Right lobe of liver (tissue), 6 donors: ENCODE data around the gene RALGAPA2. TPM values are rescaled to one million over a fixed set of nuclear protein-coding genes. Genes with fewer than 3 reads are reported as not detected.

Experiments
- ATAC-seq, 4 donors: fragments of 200-7000 bp; cut with Tn5 transposase; one replicate each; pipeline ENCODE4 v1.9.1; 2020; ENCODE audit warnings: mild to moderate bottlenecking in 4 of 4, moderate library complexity in 4 of 4
- DNase-seq, 3 donors: peaks; one replicate each; pipeline ENCODE4 v3.0.0-alpha.2; 2020
- H3K27ac ChIP-seq, 3 donors: fragments of 200-600 bp; one replicate each; pipeline ENCODE4 v1.8.0; 2022
- H3K27me3 ChIP-seq, 2 donors: fragments of 200-600 bp; one replicate each; pipeline ENCODE4 v1.8.0; 2022
- H3K36me3 ChIP-seq, 4 donors: fragments of 200-600 bp; sonication (generic) in 1 of 4; one replicate each; pipeline versions ENCODE4 v1.5.1 to v1.8.0; 2017 to 2022; ENCODE audit warnings: control low read depth in 1 of 4
- H3K4me1 ChIP-seq, 4 donors: fragments of 200-600 bp; sonication (generic) in 1 of 4; one replicate each; pipeline versions ENCODE4 v1.5.1 to v1.8.0; 2017 to 2022; ENCODE audit warnings: control low read depth in 1 of 4
- H3K4me3 ChIP-seq, 3 donors: fragments of 200-600 bp; one replicate each; pipeline ENCODE4 v1.8.0; 2022
- H3K9me3 ChIP-seq, 4 donors: fragments of 200-600 bp; sonication (generic) in 1 of 4; one replicate each; pipeline versions ENCODE4 v1.5.1 to v1.8.0; 2017 to 2022; ENCODE audit warnings: control low read depth in 1 of 4
- POLR2A ChIP-seq: fragments of 450-650 bp; IDR thresholded peaks from one replicate; pipeline ENCODE4 v1.6.1; 2017; ENCODE audit warnings: antibody characterized with exemption, mild to moderate bottlenecking
- WGBS: methylation state at CpG from one replicate; pipeline ENCODE4 v1.1.6; 2018; ENCODE audit warnings: low coverage, low lambda C conversion rate; ENCODE audit not compliant: insufficient coverage; ENCODE audit errors: missing lambda C conversion rate; 5-methylcytosine and 5-hydroxymethylcytosine counted together
- intact Hi-C, 2 donors: fragments of 100-400 bp; cut with DNase I; formaldehyde crosslinking; loops; one replicate each; pipeline versions ENCODE4 v1.11.2 to v1.14.1; 2022
- total RNA-seq, 6 experiments: library from RNA; depleted of rRNA in 2 of 6; stranded (reverse); fragments of >200 nt in 2 of 6; fragmentation: NEBNext Ultra II Directional in 3 of 6; extraction: Animal tissue kit (Norgen Biotek cat#: 25700) in 3 of 6; gene quantifications; one replicate each; pipeline versions ENCODE4 v1.1.0 to v1.2.4, GENCODE V29; 2016 to 2023
- TF ChIP-seq, protein P1 (sequence below), 4 donors: fragments of 200-600 bp in 3 of 4; fragments of 450-650 bp in 1 of 4; IDR thresholded peaks; one replicate each; pipeline versions ENCODE4 v1.5.1 to v1.8.0; 2016 to 2022; ENCODE audit warnings: antibody characterized with exemption in 4 of 4, mild to moderate bottlenecking in 2 of 4
- donor health status: DM: no; HTN: yes; CAD: no.
- donor health status: DM: no; HTN: no; CAD: no.
- donor health status: DM: no; HTN: no; CAD: no.
- donor health status: DM: no; HTN: yes; CAD: no.
- donor health status: DM: no; HTN: yes; CAD: no.

Gene RALGAPA2
- total RNA-seq, 6 experiments from 2014 or later = 38.3 to 76.7 (median 62.7) TPM

GRCh38 chr20:20461551-20461950, 250.9 kb downstream of the RALGAPA2 start:
- Histone ChIP-seq H3K4me1 (peaks cover 0 to 20% (median 0%) of the 10 kb centered on the region in 4 donors), H3K27me3 (no peaks in the 10 kb centered on the region), H3K36me3 (peaks cover 0 to 5% (median 0%) of the 10 kb centered on the region in 4 donors), H3K4me3 (no peak overlapping the region), H3K9me3 (no peaks in the 10 kb centered on the region), H3K27ac (no peak overlapping the region)
- intact Hi-C loops = no loop called here
- no peak for TF ChIP-seq POLR2A
- TF ChIP-seq, protein P1, sequence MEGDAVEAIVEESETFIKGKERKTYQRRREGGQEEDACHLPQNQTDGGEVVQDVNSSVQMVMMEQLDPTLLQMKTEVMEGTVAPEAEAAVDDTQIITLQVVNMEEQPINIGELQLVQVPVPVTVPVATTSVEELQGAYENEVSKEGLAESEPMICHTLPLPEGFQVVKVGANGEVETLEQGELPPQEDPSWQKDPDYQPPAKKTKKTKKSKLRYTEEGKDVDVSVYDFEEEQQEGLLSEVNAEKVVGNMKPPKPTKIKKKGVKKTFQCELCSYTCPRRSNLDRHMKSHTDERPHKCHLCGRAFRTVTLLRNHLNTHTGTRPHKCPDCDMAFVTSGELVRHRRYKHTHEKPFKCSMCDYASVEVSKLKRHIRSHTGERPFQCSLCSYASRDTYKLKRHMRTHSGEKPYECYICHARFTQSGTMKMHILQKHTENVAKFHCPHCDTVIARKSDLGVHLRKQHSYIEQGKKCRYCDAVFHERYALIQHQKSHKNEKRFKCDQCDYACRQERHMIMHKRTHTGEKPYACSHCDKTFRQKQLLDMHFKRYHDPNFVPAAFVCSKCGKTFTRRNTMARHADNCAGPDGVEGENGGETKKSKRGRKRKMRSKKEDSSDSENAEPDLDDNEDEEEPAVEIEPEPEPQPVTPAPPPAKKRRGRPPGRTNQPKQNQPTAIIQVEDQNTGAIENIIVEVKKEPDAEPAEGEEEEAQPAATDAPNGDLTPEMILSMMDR (IDR thresholded peaks at IDR 0.05) = no peak
- DNase-seq = no peak
- WGBS = 100% methylated on average over 2 of the region's 2 CpGs
- no peak for ATAC-seq

GRCh38 chr20:20459726-20460125, 252.7 kb downstream of the RALGAPA2 start:
- no peaks in the 10 kb centered on the region for H3K9me3 ChIP-seq
- no peak for ATAC-seq
- H3K36me3 ChIP-seq = peaks cover 0 to 5% (median 0%) of the 10 kb centered on the region in 4 donors
- intact Hi-C loops = no loop called here
- WGBS = 91% methylated on average over 5 of the region's 5 CpGs
- peaks cover 0 to 20% (median 0%) of the 10 kb centered on the region in 4 donors for H3K4me1 ChIP-seq
- no peak for DNase-seq
- no peak overlapping the region for H3K27ac ChIP-seq
- H3K4me3 ChIP-seq = no peak overlapping the region
- TF ChIP-seq POLR2A = no peak
- TF ChIP-seq, protein P1 (IDR thresholded peaks at IDR 0.05) = no peak
- no peaks in the 10 kb centered on the region for H3K27me3 ChIP-seq

DNA sequence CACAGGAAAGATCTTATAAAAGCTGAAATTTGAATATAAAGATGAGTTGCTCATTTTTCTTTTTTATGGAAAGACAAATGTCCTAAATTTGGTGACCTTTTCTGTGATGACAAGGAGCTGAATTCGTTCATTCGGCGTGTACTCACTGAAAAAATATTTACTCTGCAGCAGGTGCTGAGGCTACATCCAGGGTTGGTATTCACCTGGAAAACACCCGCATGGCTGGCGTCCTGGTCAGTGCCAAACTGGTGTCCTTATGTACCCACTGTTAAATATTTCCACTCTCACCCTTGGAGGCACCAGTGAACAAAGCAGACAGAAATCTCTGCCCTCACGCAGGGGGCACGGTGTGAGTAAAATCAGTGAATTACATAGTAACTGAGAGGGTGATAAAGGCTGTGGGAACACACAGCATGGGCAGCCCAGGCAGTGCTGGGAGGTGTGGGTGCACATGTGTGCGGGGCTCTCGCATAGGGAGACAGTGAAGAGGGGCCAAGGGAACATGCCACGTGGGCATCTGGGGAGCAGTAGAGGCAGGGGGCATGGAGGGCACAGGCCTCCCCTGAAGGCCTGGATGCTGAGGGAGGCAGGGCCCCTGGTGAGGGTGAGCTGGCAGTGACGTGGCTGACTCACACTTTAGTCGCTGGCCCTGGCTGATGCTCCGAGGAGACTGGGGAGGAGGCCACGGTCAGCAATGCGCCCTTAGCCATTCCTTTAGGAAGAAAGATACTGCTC, 254.9 kb downstream of the RALGAPA2 start:
- DNase-seq = no peak
- TF ChIP-seq, protein P1 (IDR thresholded peaks at IDR 0.05) = no peak
- no peak for TF ChIP-seq POLR2A
- ATAC-seq = peak; percentile 13 to 79 (median 68)
- no peak overlapping the region for H3K4me3 ChIP-seq
- peaks cover 0 to 17% (median 0%) of the 10 kb centered on the region in 4 donors for H3K4me1 ChIP-seq
- H3K27me3 ChIP-seq = no peaks in the 10 kb centered on the region
- intact Hi-C loops = no loop called here
- WGBS = 61% methylated on average over 14 of the region's 15 CpGs
- no peak overlapping the region for H3K27ac ChIP-seq
- H3K9me3 ChIP-seq = no peaks in the 10 kb centered on the region
- peaks cover 0 to 7% (median 2%) of the 10 kb centered on the region in 4 donors for H3K36me3 ChIP-seq

- H3K4me1 ChIP-seq = peaks cover 0 to 10% (median 0%) of the 10 kb centered on the region in 4 donors
- peaks cover 0 to 7% (median 2%) of the 10 kb centered on the region in 4 donors for H3K36me3 ChIP-seq
- no peak for TF ChIP-seq POLR2A
- TF ChIP-seq, protein P1 (IDR thresholded peaks at IDR 0.05) = no peak
- intact Hi-C loops = no loop called here
- no peak for DNase-seq
- H3K27me3 ChIP-seq = no peaks in the 10 kb centered on the region
- 75% methylated on average over 2 of the region's 2 CpGs for WGBS
- no peak overlapping the region for H3K4me3 ChIP-seq
- ATAC-seq = no peak
- no peak overlapping the region for H3K27ac ChIP-seq
- no peaks in the 10 kb centered on the region for H3K9me3 ChIP-seq
These were observed 255.7 kb downstream of the RALGAPA2 start for GRCh38 chr20:20456741-20457140.
